Subcutaneous adipose tissue (tissue), 4 donors: ENCODE data around the gene EXOC4. TPM values are rescaled to one million over a fixed set of nuclear protein-coding genes. Genes with fewer than 3 reads are reported as not detected.

Experiments used
- total RNA-seq, 4 donors: library from RNA; depleted of rRNA; stranded (reverse); fragments of >200 nt; gene quantifications; one replicate each; pipeline ENCODE4 v1.1.0, GENCODE V29; 2016
- TF ChIP-seq, protein P1 (sequence below): fragments of 450-650 bp; IDR thresholded peaks from one replicate; pipeline ENCODE4 v1.5.1; 2016; ENCODE audit warnings: low read depth, mild to moderate bottlenecking, control low read depth, antibody characterized with exemption, moderate library complexity

The EXOC4 gene
- total RNA-seq, 4 donors from 2014 or later, result 62.9 to 84.3 (median 77.3) TPM

DNA sequence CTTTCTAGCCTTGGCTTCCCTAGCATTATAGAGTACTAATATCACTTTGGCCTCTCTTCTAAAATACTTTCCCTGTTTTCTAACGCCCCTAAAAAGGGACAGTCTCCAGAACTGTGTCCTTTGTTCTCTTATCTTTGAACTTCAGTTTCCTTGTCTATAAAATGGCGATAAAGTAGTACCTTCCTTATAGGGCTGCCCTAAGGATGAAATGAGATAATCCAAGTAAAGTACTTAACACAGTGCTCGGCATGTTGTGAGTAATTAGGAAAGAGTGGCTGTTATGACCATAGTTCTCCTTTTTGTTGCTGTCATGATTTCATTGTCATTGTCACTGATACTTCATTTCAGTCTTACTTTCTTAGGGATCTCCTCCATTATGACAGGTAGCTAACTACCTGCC, 114.7 kb downstream of the EXOC4 start:
- TF ChIP-seq, protein P1, sequence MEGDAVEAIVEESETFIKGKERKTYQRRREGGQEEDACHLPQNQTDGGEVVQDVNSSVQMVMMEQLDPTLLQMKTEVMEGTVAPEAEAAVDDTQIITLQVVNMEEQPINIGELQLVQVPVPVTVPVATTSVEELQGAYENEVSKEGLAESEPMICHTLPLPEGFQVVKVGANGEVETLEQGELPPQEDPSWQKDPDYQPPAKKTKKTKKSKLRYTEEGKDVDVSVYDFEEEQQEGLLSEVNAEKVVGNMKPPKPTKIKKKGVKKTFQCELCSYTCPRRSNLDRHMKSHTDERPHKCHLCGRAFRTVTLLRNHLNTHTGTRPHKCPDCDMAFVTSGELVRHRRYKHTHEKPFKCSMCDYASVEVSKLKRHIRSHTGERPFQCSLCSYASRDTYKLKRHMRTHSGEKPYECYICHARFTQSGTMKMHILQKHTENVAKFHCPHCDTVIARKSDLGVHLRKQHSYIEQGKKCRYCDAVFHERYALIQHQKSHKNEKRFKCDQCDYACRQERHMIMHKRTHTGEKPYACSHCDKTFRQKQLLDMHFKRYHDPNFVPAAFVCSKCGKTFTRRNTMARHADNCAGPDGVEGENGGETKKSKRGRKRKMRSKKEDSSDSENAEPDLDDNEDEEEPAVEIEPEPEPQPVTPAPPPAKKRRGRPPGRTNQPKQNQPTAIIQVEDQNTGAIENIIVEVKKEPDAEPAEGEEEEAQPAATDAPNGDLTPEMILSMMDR, result no peak

DNA sequence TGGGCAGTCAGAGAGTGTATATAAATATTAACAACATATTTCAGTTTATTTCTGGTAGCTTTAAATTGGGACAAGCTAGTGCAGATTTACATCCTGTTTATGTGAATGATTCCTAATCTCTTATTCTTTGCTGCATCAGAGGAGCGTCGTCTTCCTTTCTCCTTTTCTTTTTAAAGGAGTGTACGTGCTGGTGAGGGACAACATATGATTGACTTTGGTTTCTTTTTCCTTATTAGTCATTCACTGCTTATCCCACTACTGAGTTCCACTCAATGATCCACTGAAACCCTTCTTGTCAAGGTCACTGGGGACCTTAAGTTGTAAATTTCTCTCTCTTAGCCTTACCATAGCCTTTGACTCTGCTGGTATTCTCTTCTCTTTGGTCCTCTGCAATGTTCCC, 116.3 kb downstream of the EXOC4 start:
- TF ChIP-seq, protein P1, result no peak

DNA sequence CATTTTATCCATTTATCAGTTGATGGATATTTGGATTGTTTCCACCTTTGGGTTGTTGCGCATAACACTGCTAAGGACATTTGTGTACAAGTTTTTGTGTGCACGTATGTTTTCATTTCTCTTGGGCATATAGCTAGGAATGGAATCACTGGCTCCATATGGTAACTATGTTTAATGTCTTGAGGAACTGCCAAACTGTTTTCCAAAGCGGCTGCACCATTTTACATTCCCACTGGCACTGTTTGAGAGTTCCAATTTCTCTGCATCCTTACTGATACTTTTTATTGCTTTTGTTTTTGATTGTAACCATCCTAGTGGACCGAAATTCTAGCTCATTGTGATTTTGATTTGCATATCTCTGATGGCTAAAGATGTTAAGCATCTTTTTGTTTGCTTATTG, 118.7 kb downstream of the EXOC4 start:
- TF ChIP-seq, protein P1, result no peak

DNA sequence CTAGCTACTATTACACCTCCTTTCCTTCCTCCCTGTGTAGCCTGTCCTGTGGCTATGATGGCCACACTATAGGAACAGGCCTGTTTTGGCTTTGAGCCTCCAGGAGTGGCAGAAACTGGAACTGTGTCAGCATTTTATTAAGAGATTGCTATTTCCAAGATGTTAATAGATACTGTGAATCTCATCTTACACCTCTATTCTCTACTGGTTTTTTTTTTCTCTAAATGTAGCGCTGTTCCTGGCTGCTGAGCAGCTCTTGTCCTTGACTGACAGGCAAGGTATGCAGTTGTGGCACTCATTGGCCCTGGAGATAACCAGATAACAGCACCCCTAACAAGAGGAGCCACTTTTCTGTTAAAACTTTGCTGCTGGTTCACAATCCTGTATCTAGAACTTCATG, 119.5 kb downstream of the EXOC4 start:
- TF ChIP-seq, protein P1, result no peak

DNA sequence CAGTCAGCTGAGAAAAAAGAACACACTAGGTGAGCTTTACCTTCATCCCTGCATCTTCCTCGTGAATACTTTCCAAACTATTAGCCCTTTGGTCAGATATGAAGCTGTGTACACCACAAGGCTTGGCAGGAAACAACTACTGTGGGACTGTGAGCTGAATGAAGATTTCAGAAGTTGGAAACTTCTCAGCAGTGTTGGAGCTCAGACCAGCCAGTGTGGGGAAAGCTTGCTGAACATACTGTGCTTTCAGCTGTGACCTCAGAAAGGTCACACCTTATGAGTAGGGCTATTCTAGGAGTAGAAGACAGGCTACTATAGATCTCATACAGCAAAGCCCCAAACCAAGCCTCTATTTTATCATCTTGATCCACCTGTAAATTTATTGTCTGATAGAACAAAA, 123.6 kb downstream of the EXOC4 start:
- TF ChIP-seq, protein P1, result no peak

DNA sequence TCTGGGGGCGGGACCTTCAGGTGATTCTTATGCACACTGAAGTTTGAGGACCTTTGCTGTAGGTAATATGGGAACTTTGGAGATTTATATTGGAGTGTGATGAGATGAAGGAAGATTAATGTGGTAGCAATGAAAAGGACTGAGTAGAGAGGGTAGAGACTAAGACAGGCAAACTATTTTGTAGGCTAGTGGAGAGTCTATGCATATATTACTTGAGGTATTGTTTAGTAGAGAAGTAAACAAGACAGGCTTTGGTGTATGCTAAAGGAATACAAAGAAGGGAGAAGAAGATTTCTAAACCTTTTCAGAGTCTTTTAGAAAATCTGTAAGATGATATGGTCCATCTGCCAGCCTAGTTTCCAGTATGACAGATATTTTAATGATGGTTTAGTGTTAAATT, 129.1 kb downstream of the EXOC4 start:
- TF ChIP-seq, protein P1, result no peak

DNA sequence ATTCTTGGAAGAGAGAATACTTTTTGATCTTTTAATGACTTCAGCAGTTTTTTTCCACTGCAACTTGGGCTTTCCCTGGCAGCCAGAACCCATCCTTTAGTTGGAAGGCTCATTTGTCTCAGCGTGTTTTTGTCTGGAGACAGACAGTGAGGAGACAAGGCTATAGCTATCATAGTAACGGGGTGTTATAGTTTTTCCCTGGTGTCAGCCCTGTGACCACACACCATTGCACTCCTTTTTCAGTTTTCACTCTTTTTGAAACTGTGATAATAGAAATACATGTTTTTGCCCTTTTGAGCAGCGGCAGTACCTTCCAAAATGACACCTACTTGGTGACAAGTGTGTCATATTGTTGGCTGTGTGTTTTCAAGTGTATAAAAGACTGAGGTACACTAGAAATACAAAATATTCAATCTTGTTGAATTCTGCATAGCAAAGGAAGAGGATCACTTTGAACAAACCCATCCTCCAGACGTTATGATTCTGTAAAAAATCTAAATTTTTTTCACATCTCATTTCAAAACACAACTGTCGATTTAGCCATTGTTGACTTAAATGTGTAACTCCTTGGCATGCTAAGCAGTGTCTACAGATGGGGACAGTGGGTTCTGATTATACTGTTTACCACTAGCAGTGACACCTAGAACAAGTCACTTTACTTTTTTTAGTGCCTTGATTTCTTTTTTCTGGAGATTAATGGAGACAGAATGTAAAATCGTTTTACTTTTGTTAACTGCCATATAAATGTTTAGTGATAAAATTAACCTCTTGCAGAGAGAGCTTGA, 130.1 kb downstream of the EXOC4 start:
- TF ChIP-seq, protein P1, result no peak
